Ishikawa (cell line): ENCODE data around the gene SUPT7L.

ENCODE experiments used
- CEBPB ChIP-seq: IDR thresholded peaks from 2 replicates; pipeline ENCODE4 v1.6.1; 2012
- CREB1 ChIP-seq: IDR thresholded peaks from 2 replicates; pipeline ENCODE4 v1.6.1; 2012; ENCODE audit warnings: low read depth
- EGR1 ChIP-seq: IDR thresholded peaks from 2 replicates; pipeline ENCODE4 v1.6.1; 2012
- EP300 ChIP-seq: IDR thresholded peaks from 2 replicates; pipeline ENCODE4 v1.6.1; 2012; ENCODE audit warnings: borderline replicate concordance
- FOXM1 ChIP-seq: IDR thresholded peaks from 2 replicates; pipeline ENCODE4 v1.6.1; 2012; ENCODE audit warnings: low read depth, borderline replicate concordance
- NFIC ChIP-seq: IDR thresholded peaks from 2 replicates; pipeline ENCODE4 v1.6.1; 2012
- RAD21 ChIP-seq: IDR thresholded peaks from 2 replicates; pipeline ENCODE4 v1.6.1; 2012; ENCODE audit warnings: low read depth
- TAF1 ChIP-seq: IDR thresholded peaks from 2 replicates; pipeline ENCODE4 v1.6.1; 2012; ENCODE audit warnings: low read depth, mild to moderate bottlenecking
- TCF12 ChIP-seq: IDR thresholded peaks from 2 replicates; pipeline ENCODE4 v1.6.1; 2012; ENCODE audit warnings: low read depth
- TEAD4 ChIP-seq: IDR thresholded peaks from 2 replicates; pipeline ENCODE4 v1.6.1; 2012
- YY1 ChIP-seq: IDR thresholded peaks from 2 replicates; pipeline ENCODE4 v1.6.1; 2012; ENCODE audit warnings: low read depth
- ZBTB7A ChIP-seq: IDR thresholded peaks from 2 replicates; pipeline ENCODE4 v1.6.1; 2012; ENCODE audit warnings: low read depth
- TF ChIP-seq, protein P1 (sequence below): IDR thresholded peaks from 2 replicates; pipeline ENCODE4 v1.6.1; 2012; ENCODE audit warnings: low read depth, mild to moderate bottlenecking
- TF ChIP-seq, protein P2 (sequence below): IDR thresholded peaks from 2 replicates; pipeline ENCODE4 v1.6.1; 2012
- TF ChIP-seq, protein P3 (sequence below): IDR thresholded peaks from 2 replicates; pipeline ENCODE4 v1.6.1; 2012

Gene SUPT7L

DNA sequence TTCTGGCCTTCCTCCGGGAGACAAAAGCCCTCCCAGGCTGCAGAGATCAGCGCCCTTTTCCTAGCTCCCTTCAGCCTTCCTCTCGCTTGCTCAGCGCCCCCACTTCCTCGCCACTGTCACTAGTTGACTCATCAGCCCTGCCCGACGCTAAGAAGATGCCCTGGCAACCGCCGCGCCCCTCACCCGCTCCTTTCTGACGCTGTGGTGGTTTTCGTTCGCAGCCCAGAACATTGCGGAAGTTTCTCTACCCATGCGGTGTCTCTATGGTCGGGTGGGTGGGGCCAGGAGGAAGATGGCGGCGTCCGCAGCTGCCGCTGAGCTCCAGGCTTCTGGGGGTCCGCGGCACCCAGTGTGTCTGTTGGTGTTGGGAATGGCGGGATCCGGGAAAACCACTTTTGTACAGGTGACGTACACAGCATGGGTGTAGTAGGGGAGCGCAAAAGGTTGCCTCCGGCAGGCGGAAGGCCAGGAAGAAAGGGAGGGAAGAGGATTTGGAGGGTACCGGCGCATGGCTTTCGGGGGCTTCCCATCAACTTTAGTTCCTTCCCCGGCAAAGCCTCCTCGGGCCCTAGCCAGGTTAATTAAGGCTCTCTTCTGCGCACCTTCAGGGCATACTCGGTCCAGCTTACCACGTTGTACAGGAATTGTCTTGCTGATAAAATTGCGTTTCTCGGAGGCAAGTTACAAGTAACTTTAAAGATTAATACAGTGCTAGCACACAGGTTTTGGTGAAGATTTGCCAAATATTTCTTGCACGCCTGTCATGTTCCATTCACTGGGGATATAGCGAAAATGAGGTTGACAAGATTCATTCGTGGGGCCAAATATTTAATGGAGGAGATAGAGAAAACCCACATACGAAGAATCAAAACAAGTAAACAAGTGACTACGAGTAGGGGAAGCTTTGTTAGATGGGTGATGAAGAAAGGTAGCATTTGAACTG, 34.4 kb downstream of the SUPT7L start, which contains the start of the genes CCDC121 and GPN1:
Gene CCDC121 (minus strand): TSS at position 246 of the 943 bp plus-strand sequence. CDS start 1,213 bp downstream, outside the sequence.
Gene GPN1 (plus strand): TSS at position 284 of the 943 bp plus-strand sequence. CDS start 9 bp downstream, at position 293.
- no peak for TF ChIP-seq ZBTB7A
- TF ChIP-seq CREB1, result 0 out of 2 replicates have a peak, but pooled peaks have one; percentile 23
- TF ChIP-seq, protein P1, sequence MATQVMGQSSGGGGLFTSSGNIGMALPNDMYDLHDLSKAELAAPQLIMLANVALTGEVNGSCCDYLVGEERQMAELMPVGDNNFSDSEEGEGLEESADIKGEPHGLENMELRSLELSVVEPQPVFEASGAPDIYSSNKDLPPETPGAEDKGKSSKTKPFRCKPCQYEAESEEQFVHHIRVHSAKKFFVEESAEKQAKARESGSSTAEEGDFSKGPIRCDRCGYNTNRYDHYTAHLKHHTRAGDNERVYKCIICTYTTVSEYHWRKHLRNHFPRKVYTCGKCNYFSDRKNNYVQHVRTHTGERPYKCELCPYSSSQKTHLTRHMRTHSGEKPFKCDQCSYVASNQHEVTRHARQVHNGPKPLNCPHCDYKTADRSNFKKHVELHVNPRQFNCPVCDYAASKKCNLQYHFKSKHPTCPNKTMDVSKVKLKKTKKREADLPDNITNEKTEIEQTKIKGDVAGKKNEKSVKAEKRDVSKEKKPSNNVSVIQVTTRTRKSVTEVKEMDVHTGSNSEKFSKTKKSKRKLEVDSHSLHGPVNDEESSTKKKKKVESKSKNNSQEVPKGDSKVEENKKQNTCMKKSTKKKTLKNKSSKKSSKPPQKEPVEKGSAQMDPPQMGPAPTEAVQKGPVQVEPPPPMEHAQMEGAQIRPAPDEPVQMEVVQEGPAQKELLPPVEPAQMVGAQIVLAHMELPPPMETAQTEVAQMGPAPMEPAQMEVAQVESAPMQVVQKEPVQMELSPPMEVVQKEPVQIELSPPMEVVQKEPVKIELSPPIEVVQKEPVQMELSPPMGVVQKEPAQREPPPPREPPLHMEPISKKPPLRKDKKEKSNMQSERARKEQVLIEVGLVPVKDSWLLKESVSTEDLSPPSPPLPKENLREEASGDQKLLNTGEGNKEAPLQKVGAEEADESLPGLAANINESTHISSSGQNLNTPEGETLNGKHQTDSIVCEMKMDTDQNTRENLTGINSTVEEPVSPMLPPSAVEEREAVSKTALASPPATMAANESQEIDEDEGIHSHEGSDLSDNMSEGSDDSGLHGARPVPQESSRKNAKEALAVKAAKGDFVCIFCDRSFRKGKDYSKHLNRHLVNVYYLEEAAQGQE, result 0 out of 2 replicates have a peak, but pooled peaks have one; percentile 34
- 0 out of 2 replicates have a peak, but pooled peaks have one; percentile 8 for TF ChIP-seq EGR1
- no peak for TF ChIP-seq FOXM1
- peak; percentile 13; the same call in 1 of the 2 replicates for TF ChIP-seq RAD21
- TF ChIP-seq TCF12, result peak; percentile 71
- TF ChIP-seq EP300, result 0 out of 2 replicates have a peak, but pooled peaks have one; percentile 34
- TF ChIP-seq, protein P2, sequence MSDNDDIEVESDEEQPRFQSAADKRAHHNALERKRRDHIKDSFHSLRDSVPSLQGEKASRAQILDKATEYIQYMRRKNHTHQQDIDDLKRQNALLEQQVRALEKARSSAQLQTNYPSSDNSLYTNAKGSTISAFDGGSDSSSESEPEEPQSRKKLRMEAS, result peak; percentile 73
- no peak for TF ChIP-seq CEBPB
- TF ChIP-seq TAF1, result peak; percentile 99
- 0 out of 2 replicates have a peak, but pooled peaks have one; percentile 28 for TF ChIP-seq NFIC
- peak; percentile 97 for TF ChIP-seq YY1
- TF ChIP-seq, protein P3, sequence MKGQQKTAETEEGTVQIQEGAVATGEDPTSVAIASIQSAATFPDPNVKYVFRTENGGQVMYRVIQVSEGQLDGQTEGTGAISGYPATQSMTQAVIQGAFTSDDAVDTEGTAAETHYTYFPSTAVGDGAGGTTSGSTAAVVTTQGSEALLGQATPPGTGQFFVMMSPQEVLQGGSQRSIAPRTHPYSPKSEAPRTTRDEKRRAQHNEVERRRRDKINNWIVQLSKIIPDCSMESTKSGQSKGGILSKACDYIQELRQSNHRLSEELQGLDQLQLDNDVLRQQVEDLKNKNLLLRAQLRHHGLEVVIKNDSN, result no peak
- TF ChIP-seq TEAD4, result no peak

DNA sequence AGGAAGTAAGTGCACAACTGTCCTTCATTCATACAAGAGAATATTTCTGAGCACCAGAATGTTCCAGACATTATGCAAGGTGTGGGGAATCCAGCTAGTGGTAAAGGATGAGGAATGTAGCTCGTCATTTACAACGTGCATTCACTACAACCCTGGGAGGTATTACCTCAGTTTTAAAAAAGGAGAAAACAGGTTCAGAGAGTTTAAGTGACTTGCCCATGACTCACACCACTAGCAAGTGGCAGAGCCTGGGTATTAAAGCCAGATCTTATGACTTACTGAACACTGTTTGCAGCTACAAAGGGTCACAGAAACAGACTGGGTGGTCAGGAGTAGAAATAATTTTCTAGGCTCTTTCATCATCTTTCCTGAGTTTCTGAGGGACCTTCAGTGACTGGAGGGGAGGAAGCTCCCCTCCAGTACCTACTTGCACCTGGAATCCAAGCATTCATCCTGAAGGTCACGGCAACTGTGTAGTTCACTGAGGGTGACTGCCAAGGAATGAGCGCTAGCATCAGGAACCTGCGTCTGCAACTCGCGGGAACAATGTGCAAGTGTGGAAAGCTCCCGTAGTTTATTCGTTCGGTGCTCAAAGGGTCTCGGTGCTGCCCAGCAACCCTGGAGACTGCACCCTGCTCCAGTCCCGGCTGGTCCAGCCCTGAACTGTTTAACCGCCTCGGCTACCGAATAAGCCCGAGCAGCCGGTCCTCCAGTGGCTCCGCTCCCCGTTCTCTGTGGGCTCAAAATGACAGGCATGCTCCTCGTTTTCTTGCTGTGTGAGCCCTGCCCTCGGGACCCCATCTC, 35.2 kb downstream of the SUPT7L start:
- peak; percentile 58 for TF ChIP-seq TEAD4
- no peak for TF ChIP-seq ZBTB7A
- peak; percentile 28; the same call in 1 of the 2 replicates for TF ChIP-seq EP300
- no peak for TF ChIP-seq RAD21
- TF ChIP-seq FOXM1, result no peak
- TF ChIP-seq EGR1, result no peak
- no peak for TF ChIP-seq CREB1
- no peak for TF ChIP-seq YY1
- TF ChIP-seq, protein P1, result no peak
- TF ChIP-seq, protein P2, result no peak

DNA sequence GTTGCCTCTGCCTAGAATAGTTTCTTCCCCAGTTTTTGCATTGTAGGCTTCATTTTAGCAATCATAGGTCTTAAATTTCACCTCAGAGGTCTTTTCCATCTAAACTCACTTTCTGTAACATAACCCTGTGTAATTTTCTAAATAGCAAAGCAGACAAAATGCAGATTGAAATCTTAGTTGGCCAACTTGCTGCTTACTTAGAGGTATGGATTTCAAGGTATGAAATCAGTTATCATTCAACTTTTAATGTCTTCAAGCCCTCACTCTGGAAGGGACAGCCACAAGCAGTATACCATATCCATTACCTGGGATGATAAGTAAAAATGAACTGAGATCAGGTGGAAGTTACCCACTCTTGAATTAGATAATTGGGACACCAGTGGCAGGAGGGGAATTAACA, 38.5 kb downstream of the SUPT7L start:
- TF ChIP-seq, protein P1, result no peak
- TF ChIP-seq TAF1, result no peak
- no peak for TF ChIP-seq TEAD4
- no peak for TF ChIP-seq EP300

DNA sequence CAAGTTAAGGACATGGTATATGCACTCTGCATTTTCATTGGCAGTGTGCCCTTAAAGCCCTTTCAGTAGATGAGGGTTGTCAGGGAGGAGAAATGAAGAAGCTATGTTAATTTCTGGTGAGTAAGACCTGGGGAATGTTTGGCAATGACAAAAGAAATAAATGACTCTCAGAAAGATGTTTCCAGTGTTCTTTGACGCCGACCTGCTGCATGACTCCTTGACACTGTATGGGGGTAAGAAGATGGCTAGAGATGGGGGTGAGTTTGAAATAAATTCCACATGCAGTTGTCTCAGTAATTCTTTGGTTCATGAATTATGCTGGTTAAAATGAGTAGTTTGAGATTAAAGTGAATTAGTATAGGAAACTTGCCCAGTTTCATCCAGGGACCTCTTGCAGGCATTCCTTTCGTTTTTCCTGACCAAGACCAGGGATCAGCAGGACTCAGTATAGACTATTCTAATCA, 40.5 kb downstream of the SUPT7L start:
- TF ChIP-seq NFIC, result 0 out of 2 replicates have a peak, but pooled peaks have one; percentile 40
- no peak for TF ChIP-seq RAD21
- peak; percentile 66; the same call in 1 of the 2 replicates for TF ChIP-seq TEAD4
